GM04503 (cell line): ENCODE results near the gene COG5.

Experiments
- DNase-seq: peaks from one replicate; pipeline ENCODE4 v3.0.0-alpha.2; 2012; ENCODE audit warnings: low read depth

The COG5 gene

GRCh38 chr7:107505997-107506673 is 57.6 kb downstream of the COG5 start:
- DNase-seq = no peak

GRCh38 chr7:107505362-107505761 is 58.4 kb downstream of the COG5 start:
- DNase-seq = no peak

DNA sequence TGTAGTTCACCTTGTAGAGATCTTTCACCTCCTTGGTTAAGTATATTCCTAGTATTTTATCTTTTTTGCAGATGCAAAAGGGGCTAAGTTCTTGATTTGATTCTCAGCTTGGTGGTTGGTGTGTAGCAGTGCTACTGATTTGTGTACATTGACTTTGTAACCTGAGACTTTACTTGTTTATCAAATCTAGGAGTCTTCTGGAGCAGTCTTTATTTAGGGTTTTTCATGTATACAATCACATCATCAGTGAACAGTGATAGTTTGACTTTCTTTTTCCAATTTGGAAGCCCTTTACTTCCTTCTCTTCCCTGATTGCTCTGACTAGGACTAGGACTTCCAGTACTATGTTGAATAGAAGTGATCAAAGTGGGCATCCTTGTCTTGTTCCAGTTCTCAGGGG is 60.0 kb downstream of the COG5 start:
- DNase-seq = no peak

- no peak for DNase-seq
Measured at GRCh38 chr7:107502797-107503196, 60.9 kb downstream of the COG5 start.

- no peak for DNase-seq
Measured at GRCh38 chr7:107502154-107502553, 61.6 kb downstream of the COG5 start.

DNA sequence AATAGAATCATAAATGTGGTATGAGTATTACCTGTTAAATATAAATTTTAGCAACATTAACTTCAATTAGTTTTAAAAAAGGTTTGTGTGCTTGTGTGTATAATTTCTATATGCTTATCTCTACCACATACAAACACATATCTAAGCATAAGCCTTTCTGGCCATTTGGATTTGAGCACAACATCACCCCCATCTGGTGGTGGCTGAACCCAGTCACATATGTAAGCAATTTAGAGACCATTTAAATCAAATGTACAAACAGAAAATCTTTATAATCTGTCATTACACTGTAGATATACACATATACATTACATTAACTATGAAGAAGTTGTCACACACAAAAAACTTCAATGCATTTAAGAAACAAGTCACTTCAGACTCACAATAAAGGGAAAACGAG is 62.1 kb downstream of the COG5 start:
- DNase-seq = no peak

DNA sequence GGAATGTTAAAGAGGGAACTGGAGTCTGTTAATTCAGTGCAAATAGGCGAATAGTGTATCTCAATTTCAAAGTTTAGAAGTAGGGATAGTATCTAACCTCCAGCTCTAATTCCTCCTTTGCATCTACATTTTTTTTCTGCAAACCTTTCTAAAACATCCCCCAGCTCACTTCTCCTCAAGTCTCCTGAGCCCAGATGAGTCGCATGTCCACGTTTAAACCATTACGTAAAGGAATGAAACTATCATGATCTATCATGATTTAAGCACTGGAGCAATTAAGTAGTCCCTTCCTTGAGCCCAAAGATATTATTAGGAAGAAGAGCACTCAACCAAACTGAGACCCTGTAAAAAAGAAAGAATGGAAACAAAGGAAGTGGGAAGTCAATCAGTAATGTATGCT is 64.0 kb downstream of the COG5 start:
- DNase-seq = no peak

DNA sequence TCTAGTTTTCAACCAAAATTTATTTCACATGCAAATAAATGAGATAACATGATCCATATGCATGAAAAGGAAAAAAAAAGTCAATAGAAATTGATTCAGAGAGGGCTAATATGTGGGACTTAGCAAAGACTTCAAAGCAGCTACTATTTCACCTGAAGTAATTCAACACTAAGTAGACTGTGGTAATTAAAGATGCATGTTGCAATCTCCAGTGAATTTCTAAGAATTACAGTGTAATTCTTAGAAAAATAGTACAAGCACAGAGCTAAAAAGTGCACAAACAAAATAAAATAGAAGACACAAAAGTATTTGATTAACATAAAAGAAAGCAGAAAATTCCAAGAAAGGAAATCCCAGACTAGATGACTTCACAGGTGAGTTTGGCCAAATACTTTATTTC is 68.2 kb downstream of the COG5 start:
- no peak for DNase-seq

GRCh38 chr7:107494884-107495283 is 68.8 kb downstream of the COG5 start:
- DNase-seq = no peak

DNA sequence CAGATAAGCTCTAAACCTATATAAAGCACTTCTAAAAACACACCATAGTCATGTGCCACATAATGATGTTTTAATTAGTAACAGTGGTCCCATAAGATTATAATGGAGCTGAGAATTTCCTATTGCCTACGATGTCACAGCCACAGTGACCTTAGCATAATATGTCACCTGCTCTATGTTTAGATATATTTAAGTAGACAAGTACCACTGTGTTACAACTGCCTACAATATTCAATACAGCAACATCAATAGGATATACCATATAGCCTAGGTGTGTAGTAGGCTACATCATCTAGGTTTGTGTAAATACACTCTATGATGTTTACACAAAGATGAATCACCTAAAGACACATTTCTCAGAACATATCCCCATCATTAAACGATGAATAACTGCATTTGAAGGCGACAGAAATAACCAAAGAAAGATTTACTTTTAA is 69.4 kb downstream of the COG5 start:
- no peak for DNase-seq

DNA sequence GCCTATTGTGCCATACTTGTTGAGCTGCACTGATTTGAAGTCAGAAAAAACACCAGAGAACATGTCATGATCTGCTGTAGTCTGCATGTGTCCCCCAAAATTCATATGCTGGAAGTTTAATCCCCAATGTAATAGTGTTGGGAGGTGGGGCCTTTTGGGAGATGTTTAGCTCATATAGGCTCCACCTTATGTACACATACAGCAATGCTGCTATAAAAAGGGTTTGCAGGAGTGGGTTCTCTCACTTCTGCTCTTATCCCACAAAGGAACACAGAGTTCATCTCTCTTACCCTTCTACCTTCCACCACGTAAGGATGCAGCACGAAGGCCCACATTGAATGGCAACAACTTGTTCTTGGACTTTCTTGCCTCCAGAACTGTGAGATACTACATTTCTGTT is 70.8 kb downstream of the COG5 start:
- DNase-seq = no peak

DNA sequence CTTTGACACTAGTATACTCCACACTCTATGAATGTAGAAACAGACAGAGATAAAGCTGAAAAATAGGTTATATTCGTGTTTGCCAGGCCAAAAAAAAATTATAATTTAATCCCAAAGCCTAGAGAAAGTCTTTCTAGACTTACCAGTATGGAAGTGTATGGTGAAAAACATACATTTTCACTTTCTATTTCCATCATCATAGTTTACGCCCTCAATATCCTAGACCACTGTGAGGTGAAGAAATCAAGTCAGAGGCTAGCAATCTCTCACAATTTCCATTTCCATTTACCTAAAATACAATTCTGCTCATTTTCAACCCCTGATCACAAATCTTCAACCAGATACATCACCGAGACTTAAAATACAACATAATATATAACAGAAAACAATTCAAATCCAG is 77.7 kb downstream of the COG5 start:
- no peak for DNase-seq

DNA sequence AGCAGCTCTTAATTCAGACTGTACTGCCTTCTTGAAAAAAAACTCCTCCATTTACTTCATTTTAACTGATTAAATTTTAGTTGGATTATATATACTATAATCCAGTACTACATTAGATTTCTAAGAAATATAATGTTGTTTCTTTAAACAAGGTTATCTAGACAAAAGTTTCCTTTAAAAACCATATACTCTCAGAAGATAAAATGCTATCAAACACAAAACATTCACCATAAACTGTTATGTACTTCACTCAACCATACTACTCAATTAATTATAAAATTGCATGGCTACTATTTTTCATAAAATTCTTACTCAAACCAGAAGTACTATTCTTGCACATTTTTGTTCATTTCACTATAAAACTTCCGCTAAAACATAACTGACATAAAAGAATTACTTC is 81.1 kb downstream of the COG5 start:
- DNase-seq = no peak

DNA sequence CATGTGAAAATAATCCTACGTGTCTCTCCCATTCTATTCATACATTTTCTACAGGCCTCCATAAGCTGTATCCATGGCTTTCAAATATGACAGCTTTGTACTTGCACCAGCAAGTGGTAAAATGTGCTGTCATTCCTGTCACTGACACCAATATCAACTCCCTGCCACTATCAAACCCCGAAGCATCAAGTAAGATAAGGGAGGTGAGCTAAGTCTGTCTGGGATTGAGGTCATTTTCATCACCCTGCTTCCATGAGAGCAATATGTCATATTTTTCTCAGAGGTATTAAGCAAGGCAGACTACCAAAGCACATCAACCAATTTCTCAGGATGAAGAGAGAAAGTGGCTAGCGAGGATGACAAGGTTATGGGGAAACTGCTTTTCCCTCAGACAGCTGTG is 82.8 kb downstream of the COG5 start:
- no peak for DNase-seq

- no peak for DNase-seq
Measured at GRCh38 chr7:107479303-107479702, 84.4 kb downstream of the COG5 start.

- DNase-seq = no peak
Measured at GRCh38 chr7:107474104-107474521, 89.6 kb downstream of the COG5 start.

DNA sequence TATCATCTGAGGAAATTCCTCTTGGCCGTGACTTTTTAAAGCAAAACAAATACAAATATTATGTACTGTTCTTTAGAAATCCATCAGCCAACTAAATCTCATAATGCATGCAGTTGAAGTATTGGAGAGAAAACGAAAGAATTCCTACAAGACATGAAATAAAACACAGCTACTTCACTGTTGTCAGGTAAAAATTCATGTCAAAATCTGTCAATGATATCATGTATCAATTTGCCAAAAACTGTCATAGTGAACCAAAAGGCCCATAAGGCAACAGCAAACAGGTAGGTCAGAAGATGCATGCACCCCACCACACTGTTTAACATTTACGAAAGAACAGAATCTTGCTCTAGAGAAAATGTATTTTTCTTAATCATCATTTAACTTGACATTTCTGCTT is 91.6 kb downstream of the COG5 start:
- no peak for DNase-seq

DNA sequence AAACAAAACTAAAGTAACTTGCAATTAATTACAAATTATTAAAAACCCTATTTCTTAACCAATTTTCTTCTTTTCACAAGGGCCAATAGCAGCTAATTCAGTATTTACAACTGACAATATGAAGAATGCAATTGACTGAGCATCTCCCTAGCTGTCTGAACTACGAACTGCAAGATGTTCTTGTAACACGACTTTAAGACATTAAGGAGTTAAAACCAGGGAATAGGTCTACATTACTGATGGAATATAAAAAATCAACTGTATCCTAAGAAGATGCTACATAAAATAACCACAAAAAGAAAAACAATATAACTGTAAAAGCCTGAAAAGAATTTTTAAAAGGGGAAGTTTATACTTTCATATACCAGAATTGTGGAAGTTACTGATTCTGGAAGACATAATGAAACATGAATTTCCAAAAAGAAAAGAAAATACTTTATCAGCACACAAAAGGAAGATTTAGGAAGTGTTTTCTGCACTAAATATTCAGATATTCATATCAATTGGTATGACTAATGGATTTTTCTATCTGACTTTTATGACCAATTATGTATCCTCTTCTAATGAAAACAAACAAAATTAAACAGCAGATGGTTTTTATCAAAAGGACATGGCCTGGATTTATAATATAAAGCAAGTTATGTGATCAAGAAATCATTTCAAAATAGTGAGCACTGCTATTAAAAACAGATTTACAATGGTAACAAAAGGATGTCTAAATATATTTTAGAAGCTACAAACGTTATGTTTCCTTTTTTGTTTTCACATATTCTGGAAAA is 92.2 kb downstream of the COG5 start:
- DNase-seq = no peak

DNA sequence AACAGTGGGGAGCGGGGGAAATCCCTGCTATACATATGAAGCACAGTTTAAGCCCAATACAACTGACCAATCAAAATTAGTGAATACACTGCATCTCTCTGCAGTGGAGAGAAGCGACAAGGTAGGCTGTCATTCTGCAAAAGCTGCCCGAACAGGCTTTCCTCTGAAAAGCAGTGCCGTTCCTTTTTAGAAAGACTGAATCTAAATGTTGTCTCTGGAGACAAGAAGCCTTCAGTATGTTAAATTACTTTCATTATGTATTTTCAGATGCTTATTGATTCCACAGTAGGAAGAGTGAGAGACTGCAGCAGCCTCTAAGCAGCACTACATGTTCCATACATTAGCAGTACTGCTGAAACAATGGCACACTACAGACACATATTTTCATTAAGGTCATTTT is 93.8 kb downstream of the COG5 start, which contains the start of gene GPR22:
Gene GPR22 (plus strand): TSS at position 129 of the 400 bp plus-strand sequence. CDS start 4,004 bp downstream, outside the sequence.
- no peak for DNase-seq

- no peak for DNase-seq
Measured at GRCh38 chr7:107468824-107469223, 94.9 kb downstream of the COG5 start.

- DNase-seq = no peak
Measured at GRCh38 chr7:107467972-107468371, 95.7 kb downstream of the COG5 start.

DNA sequence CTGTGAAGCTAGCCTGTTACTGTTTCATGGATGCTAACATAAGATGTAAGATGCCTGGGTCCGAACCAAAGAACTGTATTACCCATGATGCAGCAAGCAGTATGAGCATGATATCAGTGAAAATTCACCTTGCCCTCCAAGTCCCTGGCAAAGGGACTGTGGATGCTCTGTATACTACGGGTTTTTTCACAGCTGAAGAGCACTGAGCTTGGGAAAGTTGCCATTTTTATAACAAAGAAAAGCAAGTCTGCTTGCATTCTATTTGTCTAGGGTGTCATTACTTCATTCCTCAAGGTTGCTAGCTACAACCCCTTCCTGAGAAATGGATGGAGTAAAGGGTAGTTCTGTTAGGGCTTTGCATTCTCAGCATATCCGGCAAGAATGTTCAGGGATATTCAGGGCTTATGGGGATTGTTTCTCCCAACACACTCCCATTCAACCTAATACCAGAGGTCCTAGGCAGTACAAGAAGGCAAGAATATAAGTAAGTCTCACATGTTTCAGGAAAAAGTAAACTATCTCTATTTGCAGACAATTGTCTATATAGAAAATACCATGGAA is 99.0 kb downstream of the COG5 start:
- DNase-seq = no peak
